ENCODE measurements around the gene SRPK1.
A peak's percentile ranks its signal among the peaks of the same experiment; 100 is the strongest.
"Not testable (repeated sequence)": the region's sequence is repeated elsewhere in the genome, so short reads cannot be mapped to it uniquely, and the experiment has no call there.

The SRPK1 gene

DNA sequence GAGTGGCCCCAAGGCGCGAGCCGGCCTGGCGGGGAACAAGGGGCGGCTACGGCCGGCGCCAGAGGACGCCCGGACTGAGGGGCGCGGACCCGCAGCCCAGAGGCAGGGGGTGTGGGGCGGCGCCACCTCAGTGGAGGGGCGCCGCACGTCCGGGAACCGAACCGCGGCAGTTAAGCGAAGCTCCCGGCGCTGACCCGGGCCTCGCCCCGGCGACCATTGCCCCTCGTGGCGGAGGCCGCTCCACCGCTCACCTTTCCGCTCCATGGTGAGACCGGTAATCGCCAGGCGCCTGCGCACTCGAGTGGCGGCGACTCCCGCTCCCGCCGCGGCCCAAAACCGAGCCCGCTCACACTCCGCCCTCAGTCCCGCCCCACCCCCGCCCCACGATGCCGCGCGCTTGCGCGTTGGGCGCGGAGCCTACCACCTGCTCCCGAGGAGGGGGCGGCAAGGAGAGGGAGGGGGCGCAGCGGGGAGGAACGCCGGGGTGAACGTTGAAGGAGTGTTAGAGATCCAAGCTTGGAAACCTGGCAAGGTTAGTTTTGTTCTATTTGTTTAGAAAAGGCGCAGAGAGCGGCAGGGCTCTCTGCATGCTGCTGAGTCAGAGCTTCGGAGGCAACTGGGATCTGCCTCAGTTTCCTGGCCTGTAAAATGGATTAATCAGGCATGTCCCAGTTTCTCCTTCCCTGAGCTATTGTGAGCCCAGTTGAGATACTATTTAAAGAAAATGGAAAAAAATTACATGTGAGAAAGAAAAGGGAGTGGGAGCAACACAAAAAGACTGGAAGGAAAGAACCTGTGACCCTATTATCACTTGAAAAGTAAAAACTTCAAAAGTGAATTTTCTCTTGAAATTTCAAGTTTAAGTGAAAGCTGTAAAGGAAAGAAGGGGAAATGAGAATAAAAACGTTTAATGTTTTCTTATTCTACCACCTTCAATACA lies at the start of gene SRPK1:
TSS of gene SRPK1 (minus strand) at position 306 of the 940 bp plus-strand sequence. CDS start at position 264, 42 bp downstream.
- DNase-seq = peak; percentile 93

DNA sequence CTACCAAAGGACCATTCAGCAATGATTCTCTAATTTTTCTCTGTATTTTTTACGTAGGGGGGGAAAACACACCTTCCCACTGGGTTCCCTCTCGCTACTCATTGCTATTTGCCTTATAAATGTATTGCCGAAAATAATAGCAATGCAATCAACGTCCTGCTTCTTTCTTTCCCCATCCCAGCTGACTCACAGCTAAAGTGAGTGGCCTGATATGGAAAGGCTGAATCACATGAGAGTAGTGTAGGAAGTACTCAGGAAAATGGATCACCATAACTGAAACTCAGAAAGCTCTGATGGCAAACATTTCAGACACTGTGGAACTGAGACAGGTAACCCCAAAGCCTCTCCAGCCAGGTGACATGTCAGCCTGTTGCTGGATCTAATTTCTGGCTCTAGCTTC lies 49.3 kb upstream of the SRPK1 start:
- no peak for DNase-seq

- no peak for DNase-seq
Observed at GRCh38 chr6:35969646-35970045, 48.7 kb upstream of the SRPK1 start.

- no peak for DNase-seq
Observed at GRCh38 chr6:35968821-35969220, 47.9 kb upstream of the SRPK1 start.

- no peak for DNase-seq
Observed at GRCh38 chr6:35967076-35967774, 46.3 kb upstream of the SRPK1 start.

GRCh38 chr6:35962779-35963560 lies 42.1 kb upstream of the SRPK1 start:
- DNase-seq = no peak

GRCh38 chr6:35960187-35960586 lies 39.3 kb upstream of the SRPK1 start:
- no peak for DNase-seq

GRCh38 chr6:35955970-35956369 lies 35.1 kb upstream of the SRPK1 start:
- no peak for DNase-seq

DNA sequence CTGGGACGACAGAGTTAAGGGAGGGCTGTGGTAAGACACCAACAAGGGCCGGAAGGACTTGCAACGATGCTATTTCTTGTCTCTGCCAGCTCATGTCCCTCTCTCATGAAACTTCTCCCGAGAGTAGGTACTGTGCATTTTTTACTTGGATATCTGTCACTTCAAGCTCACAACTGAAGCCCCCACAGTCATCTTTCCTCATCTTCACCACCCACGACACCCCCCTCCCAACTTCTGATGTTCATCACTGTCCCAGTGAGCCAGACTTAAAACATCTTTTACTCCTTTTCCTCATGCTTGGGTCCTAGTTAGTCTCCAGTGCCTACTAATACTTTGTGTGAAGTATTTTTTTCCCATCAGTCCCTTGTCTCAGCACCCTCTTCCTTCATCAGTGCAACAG lies 34.6 kb upstream of the SRPK1 start:
- DNase-seq = no peak

- DNase-seq = no peak
Observed at GRCh38 chr6:35955071-35955470, 34.2 kb upstream of the SRPK1 start.

DNA sequence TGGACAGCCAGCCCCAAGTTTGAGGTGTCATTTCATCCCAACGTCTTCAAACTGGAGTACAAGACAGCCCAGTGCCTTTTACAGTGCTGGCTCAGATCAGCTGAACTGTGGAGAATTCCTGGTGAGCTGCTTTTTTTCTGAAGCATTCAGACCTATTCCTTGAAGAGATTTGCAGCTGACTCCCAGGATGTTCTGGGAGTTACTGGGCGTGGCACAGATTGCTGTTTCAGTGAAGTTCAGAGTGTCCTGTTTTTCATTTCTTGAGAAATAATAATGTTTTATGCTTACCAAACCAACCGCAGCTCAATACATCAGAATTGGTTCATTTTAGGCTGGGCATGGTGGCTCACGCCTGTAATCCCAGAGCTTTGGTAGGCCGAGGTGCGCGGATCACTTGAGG lies 33.4 kb upstream of the SRPK1 start:
- no peak for DNase-seq

DNA sequence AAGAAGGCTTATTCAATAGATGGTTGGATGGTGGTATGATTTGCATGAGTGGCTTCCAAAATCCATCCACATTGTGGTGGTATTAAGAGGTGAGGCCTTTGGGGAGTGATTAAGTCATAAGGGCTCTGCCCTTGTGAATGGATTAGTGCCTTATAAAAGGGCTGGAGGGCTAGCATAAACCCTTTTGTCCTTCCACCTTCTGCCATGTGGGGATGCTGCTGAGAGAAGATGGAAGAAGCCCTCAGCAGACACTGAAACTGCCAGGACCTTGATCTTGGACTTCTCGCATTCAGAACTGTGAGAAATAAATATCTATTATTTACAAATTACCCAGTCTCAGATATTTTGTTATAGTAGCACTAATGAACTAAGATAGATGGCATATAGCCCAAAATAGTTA lies 27.8 kb upstream of the SRPK1 start:
- no peak for DNase-seq

GRCh38 chr6:35945650-35946025 lies 24.7 kb upstream of the SRPK1 start:
- DNase-seq = no peak

GRCh38 chr6:35943390-35943789 lies 22.5 kb upstream of the SRPK1 start:
- DNase-seq = no peak

GRCh38 chr6:35942355-35942754 lies 21.5 kb upstream of the SRPK1 start:
- DNase-seq = no peak

DNA sequence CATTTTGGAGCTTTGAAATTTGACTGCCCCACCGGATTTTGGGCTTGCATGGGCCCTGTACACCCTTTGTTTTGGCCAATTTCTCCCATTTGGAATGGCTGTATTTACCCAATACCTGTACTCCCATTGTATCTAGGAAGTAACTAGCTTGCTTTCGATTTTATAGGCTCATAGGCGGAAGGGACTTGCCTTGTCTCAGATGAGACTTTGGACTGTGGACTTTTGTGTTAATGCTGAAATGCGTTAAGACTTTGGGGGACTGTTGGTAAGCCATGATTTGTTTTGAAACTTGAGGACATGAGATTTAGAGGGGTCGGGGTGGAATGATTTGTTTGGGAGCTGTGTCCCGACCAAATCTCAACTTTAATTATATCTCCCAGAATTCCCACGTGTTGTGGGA lies 20.3 kb upstream of the SRPK1 start:
- not testable (repeated sequence) for DNase-seq

- DNase-seq = not testable (repeated sequence)
Observed at GRCh38 chr6:35940014-35940413, 19.1 kb upstream of the SRPK1 start.

GRCh38 chr6:35939259-35939658 lies 18.4 kb upstream of the SRPK1 start:
- DNase-seq = not testable (repeated sequence)

GRCh38 chr6:35936681-35937359 lies 15.9 kb upstream of the SRPK1 start:
- no peak for DNase-seq

- no peak for DNase-seq
Observed at GRCh38 chr6:35935469-35935868, 14.6 kb upstream of the SRPK1 start.

- no peak for DNase-seq
Observed at GRCh38 chr6:35933844-35934243, 12.9 kb upstream of the SRPK1 start.

- DNase-seq = not testable (repeated sequence)
Observed at GRCh38 chr6:35931873-35932272, 11.0 kb upstream of the SRPK1 start.

DNA sequence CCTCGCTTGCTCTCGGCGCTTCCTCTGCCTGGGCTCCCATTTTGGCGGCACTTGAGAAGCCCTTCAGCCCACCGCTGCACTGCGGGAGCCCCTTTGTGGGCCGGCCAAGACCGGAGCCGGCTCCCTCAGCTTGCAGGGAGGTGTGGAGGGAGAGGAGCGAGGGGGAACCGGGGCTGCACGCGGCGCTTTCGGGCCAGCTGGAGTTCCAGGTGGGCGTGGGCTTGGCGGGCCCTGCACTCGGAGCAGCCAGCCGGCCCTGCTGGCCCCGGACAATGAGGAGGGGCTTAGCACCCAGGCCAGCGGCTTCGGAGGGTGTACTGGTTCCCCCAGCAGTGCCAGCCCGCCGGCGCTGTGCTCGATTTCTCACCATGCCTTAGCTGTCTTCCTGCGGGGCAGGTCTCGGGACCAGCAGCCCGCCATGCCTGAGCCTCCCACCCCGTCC lies 10.2 kb upstream of the SRPK1 start:
- DNase-seq = no peak
